ENCODE data around the gene MED27.

Gene MED27

GRCh38 chr9:131873891-131874440 lies 205.7 kb downstream of the MED27 start:
- DNase-seq, result no peak

- no peak for DNase-seq
These were observed 206.3 kb downstream of the MED27 start for GRCh38 chr9:131873335-131873734.

- no peak for DNase-seq
These were observed 207.0 kb downstream of the MED27 start for GRCh38 chr9:131872702-131873101.

- no peak for DNase-seq
These were observed 207.7 kb downstream of the MED27 start for GRCh38 chr9:131872006-131872405.

- no peak for DNase-seq
These were observed 209.5 kb downstream of the MED27 start for GRCh38 chr9:131870156-131870555.

- DNase-seq, result no peak
These were observed 210.3 kb downstream of the MED27 start for GRCh38 chr9:131869348-131869747.

- no peak for DNase-seq
These were observed 210.9 kb downstream of the MED27 start for GRCh38 chr9:131868766-131869165.

GRCh38 chr9:131867611-131868192 lies 212.0 kb downstream of the MED27 start:
- DNase-seq, result no peak

GRCh38 chr9:131865446-131866195 lies 214.0 kb downstream of the MED27 start:
- DNase-seq, result no peak

- no peak for DNase-seq
These were observed 215.1 kb downstream of the MED27 start for GRCh38 chr9:131864531-131864930.

- no peak for DNase-seq
These were observed 216.3 kb downstream of the MED27 start for GRCh38 chr9:131863306-131863896.

GRCh38 chr9:131862261-131862660 lies 217.4 kb downstream of the MED27 start:
- no peak for DNase-seq

- no peak for DNase-seq
These were observed 219.2 kb downstream of the MED27 start for GRCh38 chr9:131860430-131860829.

GRCh38 chr9:131858147-131858546 lies 221.5 kb downstream of the MED27 start:
- DNase-seq, result no peak

- DNase-seq, result no peak
These were observed 223.6 kb downstream of the MED27 start for GRCh38 chr9:131856105-131856504.

- no peak for DNase-seq
These were observed 224.6 kb downstream of the MED27 start for GRCh38 chr9:131854896-131855613.

- no peak for DNase-seq
These were observed 225.3 kb downstream of the MED27 start for GRCh38 chr9:131854334-131854733.

GRCh38 chr9:131853434-131853833 lies 226.2 kb downstream of the MED27 start:
- no peak for DNase-seq

- DNase-seq, result no peak
These were observed 228.3 kb downstream of the MED27 start for GRCh38 chr9:131851414-131851813.

- DNase-seq, result no peak
These were observed 230.3 kb downstream of the MED27 start for GRCh38 chr9:131849391-131849790.

GRCh38 chr9:131848570-131849160 lies 231.0 kb downstream of the MED27 start:
- no peak for DNase-seq

GRCh38 chr9:131847665-131848354 lies 231.9 kb downstream of the MED27 start:
- no peak for DNase-seq

Measured in GDM1 (cell line).